PC-9 (cell line): ENCODE data around the gene CCNY. TPM values are rescaled to one million over a fixed set of nuclear protein-coding genes. Genes with fewer than 3 reads are reported as not detected.

Experiments
- BruUV-seq: library from RNA; stranded (reverse); fragments of 400-500 nt; replicated peaks from 2 replicates; lab custom pipeline; 2021; lab: Mats Ljungman, UMichigan
- CTCF ChIA-PET: fragments of 300-600 bp; sonication (Branson Sonifier 250); formaldehyde crosslinking; loops from one replicate; lab custom pipeline; 2022; ENCODE audit warnings: antibody characterized with exemption; lab: Charles Lee
- POLR2A ChIA-PET: fragments of 300-600 bp; sonication (Branson Sonifier 250); formaldehyde crosslinking; loops from one replicate; lab custom pipeline; 2022; ENCODE audit warnings: antibody characterized with exemption; ENCODE audit not compliant: unreplicated experiment; lab: Charles Lee
- DNase-seq, 2 experiments: peaks; one replicate each; pipeline versions ENCODE4 v3.0.0 to v3.0.0-alpha.2; 2015 to 2022; ENCODE audit warnings: mixed read lengths in 1 of 2
- H2AFZ ChIP-seq: fragments of 200-600 bp; sonication (generic); 2 replicates; pipeline ENCODE4 v1.8.1; 2017; ENCODE audit warnings: antibody characterized with exemption
- H3F3A ChIP-seq: fragments of 200-600 bp; sonication (generic); 2 replicates; pipeline ENCODE4 v1.8.1; 2017; ENCODE audit warnings: antibody characterized with exemption, mild to moderate bottlenecking, low read depth; ENCODE audit not compliant: insufficient read depth
- H3K27ac ChIP-seq: fragments of 200-600 bp; sonication (generic); 2 replicates; pipeline ENCODE4 v1.6.1; 2016; ENCODE audit warnings: mixed run types
- H3K27me3 ChIP-seq: fragments of 200-600 bp; sonication (generic); 2 replicates; pipeline ENCODE4 v1.6.1; 2016; ENCODE audit warnings: low read depth, mixed run types; ENCODE audit not compliant: insufficient read depth
- H3K36me3 ChIP-seq: fragments of 200-600 bp; sonication (generic); 2 replicates; pipeline ENCODE4 v1.6.1; 2016; ENCODE audit warnings: low read depth, mixed run types
- H3K4me1 ChIP-seq: fragments of 200-600 bp; sonication (generic); replicated peaks from 2 replicates; pipeline ENCODE4 v1.6.1; 2016; ENCODE audit warnings: mixed run types; ENCODE audit not compliant: insufficient read depth
- H3K4me2 ChIP-seq: fragments of 200-600 bp; sonication (generic); 2 replicates; pipeline ENCODE4 v1.6.1; 2017; ENCODE audit warnings: mixed run types
- H3K4me3 ChIP-seq: fragments of 200-600 bp; sonication (generic); 2 replicates; pipeline ENCODE4 v1.6.1; 2016; ENCODE audit warnings: mixed run types
- H3K79me2 ChIP-seq: fragments of 200-600 bp; sonication (generic); 2 replicates; pipeline ENCODE4 v1.6.1; 2017; ENCODE audit warnings: low read depth, mixed run types
- H3K9me2 ChIP-seq: fragments of 200-600 bp; sonication (generic); 2 replicates; pipeline ENCODE4 v1.8.1; 2017; ENCODE audit warnings: mild to moderate bottlenecking; ENCODE audit not compliant: insufficient read depth
- H3K9me3 ChIP-seq: fragments of 200-600 bp; sonication (generic); 2 replicates; pipeline ENCODE4 v1.8.1; 2016; ENCODE audit warnings: low read depth; ENCODE audit not compliant: insufficient read depth
- H4K20me1 ChIP-seq: fragments of 200-600 bp; sonication (generic); 2 replicates; pipeline ENCODE4 v1.8.1; 2017; ENCODE audit not compliant: insufficient read depth
- EZH2 ChIP-seq: fragments of 200-600 bp; sonication (generic); IDR thresholded peaks from 2 replicates; pipeline ENCODE4 v1.8.0; 2017; ENCODE audit warnings: antibody characterized with exemption, low read depth
- intact Hi-C: fragments of 100-400 bp; cut with micrococcal nuclease; formaldehyde crosslinking; loops from one replicate; pipeline ENCODE4 v1.10.0; 2022; ENCODE audit not compliant: unreplicated experiment
- total RNA-seq: library from RNA; stranded (reverse); gene quantifications from 2 replicates; pipeline ENCODE4 v1.2.3, GENCODE V29; 2021
- TF ChIP-seq, protein P1 (sequence below): fragments of 200-600 bp; sonication (generic); conservative IDR thresholded peaks from 2 replicates; pipeline ENCODE4 v1.6.1; 2017; ENCODE audit warnings: mixed run types, antibody characterized with exemption, mild to moderate bottlenecking, moderate library complexity

CCNY gene
- total RNA-seq, 1 experiment from 2014 or later: 69.5 TPM

DNA sequence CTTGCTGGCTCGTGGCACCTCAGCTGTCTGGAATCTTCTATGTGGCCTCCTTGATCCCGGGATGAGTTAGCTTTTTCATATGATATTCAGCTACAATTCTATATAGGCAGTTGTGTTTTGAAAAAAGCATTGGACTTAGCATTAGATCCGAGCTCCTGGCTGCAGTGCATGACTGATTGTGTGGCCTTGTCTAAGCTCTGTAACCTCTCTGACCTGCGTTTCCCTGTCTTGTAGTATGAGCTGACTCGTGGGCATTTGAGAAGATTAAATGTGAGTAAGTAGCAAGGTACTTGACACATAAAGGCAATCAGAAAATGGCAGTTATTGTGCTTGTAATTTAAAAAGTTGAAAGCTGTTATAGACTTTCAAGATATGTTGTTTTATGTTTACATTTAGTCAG lies 85.9 kb downstream of the CCNY start:
- H3K4me2 ChIP-seq: peak overlapping the region; percentile 69; the same call in 1 of the 2 replicates
- H3K36me3 ChIP-seq: no peaks in the 10 kb centered on the region
- peaks cover 46% of the 10 kb centered on the region for H3K4me1 ChIP-seq
- H3K27ac ChIP-seq: peak overlapping the region; percentile 80
- no peak for DNase-seq
- intact Hi-C loops: loop anchor here (5.0 kb wide), 1 partner anchor 85 kb away; the partner anchor contains the start of gene CCNY
- no peaks in the 10 kb centered on the region for H3K9me3 ChIP-seq
- H2AFZ ChIP-seq: no peak overlapping the region
- H3F3A ChIP-seq: peaks cover 14% of the 10 kb centered on the region; the same call in 1 of the 2 replicates
- TF ChIP-seq, protein P1, sequence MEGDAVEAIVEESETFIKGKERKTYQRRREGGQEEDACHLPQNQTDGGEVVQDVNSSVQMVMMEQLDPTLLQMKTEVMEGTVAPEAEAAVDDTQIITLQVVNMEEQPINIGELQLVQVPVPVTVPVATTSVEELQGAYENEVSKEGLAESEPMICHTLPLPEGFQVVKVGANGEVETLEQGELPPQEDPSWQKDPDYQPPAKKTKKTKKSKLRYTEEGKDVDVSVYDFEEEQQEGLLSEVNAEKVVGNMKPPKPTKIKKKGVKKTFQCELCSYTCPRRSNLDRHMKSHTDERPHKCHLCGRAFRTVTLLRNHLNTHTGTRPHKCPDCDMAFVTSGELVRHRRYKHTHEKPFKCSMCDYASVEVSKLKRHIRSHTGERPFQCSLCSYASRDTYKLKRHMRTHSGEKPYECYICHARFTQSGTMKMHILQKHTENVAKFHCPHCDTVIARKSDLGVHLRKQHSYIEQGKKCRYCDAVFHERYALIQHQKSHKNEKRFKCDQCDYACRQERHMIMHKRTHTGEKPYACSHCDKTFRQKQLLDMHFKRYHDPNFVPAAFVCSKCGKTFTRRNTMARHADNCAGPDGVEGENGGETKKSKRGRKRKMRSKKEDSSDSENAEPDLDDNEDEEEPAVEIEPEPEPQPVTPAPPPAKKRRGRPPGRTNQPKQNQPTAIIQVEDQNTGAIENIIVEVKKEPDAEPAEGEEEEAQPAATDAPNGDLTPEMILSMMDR: no peak
- no peak for TF ChIP-seq EZH2
- no peaks in the 10 kb centered on the region for H4K20me1 ChIP-seq
- H3K79me2 ChIP-seq: peaks cover 69% of the 10 kb centered on the region
- BruUV-seq: no TSS peak
- no peaks in the 10 kb centered on the region for H3K27me3 ChIP-seq
- ChIA-PET POLR2A (interaction anchor here (0.6 kb wide), 2 partner anchors 29 to 125 kb away, joined by 3 to 4 read pairs; no protein-coding TSS in a partner anchor), CTCF (interaction anchor here (0.6 kb wide), 1 partner anchor 207 kb away, joined by 6 read pairs; no protein-coding TSS in a partner anchor)
- no peak overlapping the region for H3K4me3 ChIP-seq
- H3K9me2 ChIP-seq: no peaks in the 10 kb centered on the region

DNA sequence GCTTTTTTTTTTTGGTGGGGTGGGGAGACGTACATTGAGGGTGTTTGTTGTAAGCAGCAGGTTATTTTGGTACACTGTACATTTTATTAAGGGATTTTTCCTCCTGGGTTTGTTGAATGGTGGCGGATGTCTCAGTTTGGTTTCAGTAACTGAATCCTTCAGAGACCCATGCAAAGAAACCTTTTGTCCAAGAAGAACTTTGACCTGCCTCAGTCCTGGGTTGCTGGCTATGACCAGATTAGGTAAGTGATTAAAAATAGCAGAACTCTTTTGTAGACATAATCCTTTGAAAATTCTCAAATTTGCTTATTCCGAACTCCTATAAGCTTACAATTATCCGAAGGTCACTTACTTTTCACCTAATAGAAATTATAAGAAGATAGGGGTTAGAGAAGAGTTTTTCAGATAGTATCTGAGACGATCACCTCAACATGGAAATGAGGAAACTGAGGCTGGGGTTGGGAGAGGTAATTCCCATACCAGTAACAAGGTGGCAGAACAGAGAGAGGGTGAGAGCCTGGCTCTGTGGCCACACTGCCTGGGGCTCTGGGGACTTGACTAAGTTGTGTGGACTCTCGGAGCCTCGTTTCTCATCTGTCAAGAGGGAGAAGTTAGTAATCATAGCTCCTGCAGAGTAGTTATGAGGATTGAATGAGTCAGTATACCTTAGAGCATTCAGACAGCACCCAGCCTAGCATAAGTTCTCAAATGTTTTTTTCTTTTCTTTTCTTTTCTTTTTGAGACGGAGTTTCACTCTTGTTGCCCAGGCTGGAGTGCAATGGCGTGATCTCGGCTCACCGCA lies 87.4 kb downstream of the CCNY start:
- Histone ChIP-seq H3K27ac (no peak overlapping the region), H3K9me2 (no peaks in the 10 kb centered on the region), H2AFZ (no peak overlapping the region), H3K9me3 (no peaks in the 10 kb centered on the region), H3K27me3 (no peaks in the 10 kb centered on the region), H3K36me3 (no peaks in the 10 kb centered on the region), H4K20me1 (no peaks in the 10 kb centered on the region), H3K4me1 (peaks cover 46% of the 10 kb centered on the region), H3K4me3 (no peak overlapping the region), H3K4me2 (no peak overlapping the region), H3K79me2 (peaks cover 78% of the 10 kb centered on the region), H3F3A (peaks cover 14% of the 10 kb centered on the region; the same call in 1 of the 2 replicates)
- DNase-seq: no peak
- intact Hi-C loops: loop anchor here (5.0 kb wide), 1 partner anchor 86 kb away; the partner anchor contains the start of gene CCNY
- CTCF ChIA-PET: no interaction called here
- BruUV-seq: no TSS peak
- POLR2A ChIA-PET: no interaction called here
- no peak for TF ChIP-seq EZH2
- TF ChIP-seq, protein P1: no peak

DNA sequence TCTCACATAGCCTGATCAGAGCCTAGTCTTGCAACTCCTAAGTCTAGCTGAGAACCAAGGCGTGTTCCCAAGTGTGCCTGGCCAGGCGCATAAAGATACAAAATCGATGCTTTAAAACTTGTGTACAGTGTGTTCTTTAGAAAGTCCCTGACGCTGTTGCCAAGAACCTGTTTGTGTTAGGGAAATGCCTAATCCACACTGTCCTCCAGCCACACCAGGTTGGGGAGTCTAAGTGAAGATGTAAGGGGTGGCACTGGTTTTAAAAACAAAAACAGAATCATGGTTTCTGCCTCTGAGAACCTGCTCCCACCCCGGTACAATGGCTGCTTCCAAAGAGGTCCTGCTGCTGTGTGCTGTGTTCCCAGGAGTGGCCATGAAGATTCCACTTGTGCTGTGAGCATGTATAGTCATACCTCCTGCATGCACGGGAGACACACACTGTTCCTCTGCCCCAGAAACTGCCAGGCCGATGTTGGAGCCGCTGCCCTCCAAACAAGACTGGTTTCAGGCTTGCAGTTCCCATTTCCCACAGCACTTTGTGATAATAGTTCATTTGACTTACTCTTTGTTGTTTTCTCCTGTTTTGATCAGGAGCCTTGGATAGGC lies 88.5 kb downstream of the CCNY start:
- Histone ChIP-seq H3K27ac (0 out of 2 replicates have a peak overlapping the region, but pooled peaks have one; percentile 16), H3K4me2 (no peak overlapping the region), H3F3A (peaks cover 14% of the 10 kb centered on the region; the same call in 1 of the 2 replicates), H2AFZ (no peak overlapping the region), H4K20me1 (no peaks in the 10 kb centered on the region), H3K27me3 (no peaks in the 10 kb centered on the region), H3K4me1 (peaks cover 42% of the 10 kb centered on the region), H3K79me2 (peaks cover 67% of the 10 kb centered on the region), H3K9me3 (no peaks in the 10 kb centered on the region), H3K4me3 (no peak overlapping the region), H3K36me3 (no peaks in the 10 kb centered on the region), H3K9me2 (no peaks in the 10 kb centered on the region)
- POLR2A ChIA-PET: no interaction called here
- intact Hi-C loops: loop anchor here (5.0 kb wide), 1 partner anchor 87 kb away; the partner anchor contains the start of gene CCNY
- CTCF ChIA-PET: no interaction called here
- BruUV-seq: no TSS peak
- no peak for TF ChIP-seq EZH2
- TF ChIP-seq, protein P1: no peak
- no peak for DNase-seq
